Measurements from ENCODE around the gene CACUL1. TPM values are rescaled to one million over a fixed set of nuclear protein-coding genes. Genes with fewer than 3 reads are reported as not detected.

Gene CACUL1
- total RNA-seq, 6 experiments from 2014 or later = 15.5 to 26.4 (median 17.8) TPM

DNA sequence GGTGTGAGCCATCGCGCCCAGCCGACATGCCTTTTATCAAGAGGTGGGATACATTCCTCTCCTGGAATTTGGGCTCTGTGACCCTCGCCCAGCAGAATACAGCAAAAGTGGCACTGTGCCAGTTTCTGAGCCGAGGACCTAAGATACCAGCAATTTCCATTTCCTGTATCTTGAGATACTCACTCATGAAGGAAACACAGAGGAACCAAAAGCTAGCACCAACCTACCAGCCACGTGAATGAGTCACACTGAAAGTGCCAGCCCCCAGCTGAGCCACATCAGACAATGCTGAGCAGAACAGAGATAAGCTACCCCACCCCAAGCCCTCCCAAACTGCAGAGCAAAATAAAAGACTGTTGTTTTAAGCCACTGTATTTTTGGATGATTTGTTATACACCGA is 56.3 kb downstream of the CACUL1 start:
- TF ChIP-seq, protein P1, sequence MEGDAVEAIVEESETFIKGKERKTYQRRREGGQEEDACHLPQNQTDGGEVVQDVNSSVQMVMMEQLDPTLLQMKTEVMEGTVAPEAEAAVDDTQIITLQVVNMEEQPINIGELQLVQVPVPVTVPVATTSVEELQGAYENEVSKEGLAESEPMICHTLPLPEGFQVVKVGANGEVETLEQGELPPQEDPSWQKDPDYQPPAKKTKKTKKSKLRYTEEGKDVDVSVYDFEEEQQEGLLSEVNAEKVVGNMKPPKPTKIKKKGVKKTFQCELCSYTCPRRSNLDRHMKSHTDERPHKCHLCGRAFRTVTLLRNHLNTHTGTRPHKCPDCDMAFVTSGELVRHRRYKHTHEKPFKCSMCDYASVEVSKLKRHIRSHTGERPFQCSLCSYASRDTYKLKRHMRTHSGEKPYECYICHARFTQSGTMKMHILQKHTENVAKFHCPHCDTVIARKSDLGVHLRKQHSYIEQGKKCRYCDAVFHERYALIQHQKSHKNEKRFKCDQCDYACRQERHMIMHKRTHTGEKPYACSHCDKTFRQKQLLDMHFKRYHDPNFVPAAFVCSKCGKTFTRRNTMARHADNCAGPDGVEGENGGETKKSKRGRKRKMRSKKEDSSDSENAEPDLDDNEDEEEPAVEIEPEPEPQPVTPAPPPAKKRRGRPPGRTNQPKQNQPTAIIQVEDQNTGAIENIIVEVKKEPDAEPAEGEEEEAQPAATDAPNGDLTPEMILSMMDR (IDR thresholded peaks at IDR 0.05) = no peak
- TF ChIP-seq POLR2A (IDR thresholded peaks at IDR 0.05) = no peak
- ATAC-seq = peak in 3 of 4 donors; percentile 44 to 57 (median 49)
- no peak for DNase-seq
- Histone ChIP-seq H3K4me3 (no peak overlapping the region), H3K27ac (no peak overlapping the region), H3K9me3 (no peaks in the 10 kb centered on the region), H3K27me3 (no peaks in the 10 kb centered on the region), H3K36me3 (no peaks in the 10 kb centered on the region), H3K4me1 (peaks cover 0 to 5% (median 0%) of the 10 kb centered on the region in 4 donors)
- 43% methylated on average over 3 of the region's 7 CpGs for WGBS (ENCODE audit: insufficient coverage, low coverage, low lambda C conversion rate, missing lambda C conversion rate)
- intact Hi-C loops (cut with DNase I) = no loop called here

DNA sequence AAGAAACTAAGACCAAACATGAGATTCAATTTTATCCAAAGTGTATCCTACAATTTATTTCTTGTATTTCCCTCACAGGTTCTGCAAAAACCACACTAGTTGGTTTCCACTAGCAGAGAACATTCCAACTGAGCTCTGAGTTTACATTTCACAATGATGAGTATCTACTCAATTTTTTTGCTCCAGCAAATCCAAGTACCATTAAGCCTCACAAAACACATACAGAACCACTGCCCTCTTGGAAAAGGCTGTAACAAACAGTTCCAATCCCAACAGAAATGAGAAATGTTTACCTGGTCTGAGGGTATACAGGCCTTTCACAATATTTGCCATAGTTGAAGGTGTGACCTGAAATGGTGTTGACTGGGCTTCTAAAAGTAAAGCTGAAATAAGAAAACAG is 59.9 kb downstream of the CACUL1 start:
- peaks cover 0 to 5% (median 0%) of the 10 kb centered on the region in 4 donors for H3K4me1 ChIP-seq
- peaks cover 0 to 3% (median 0%) of the 10 kb centered on the region in 4 donors for H3K36me3 ChIP-seq
- DNase-seq (no peak), ATAC-seq (peak; percentile 61 to 83 (median 76))
- TF ChIP-seq, protein P1 (IDR thresholded peaks at IDR 0.05) = no peak
- TF ChIP-seq POLR2A (IDR thresholded peaks at IDR 0.05) = no peak
- intact Hi-C loops (cut with DNase I) = no loop called here
- no peaks in the 10 kb centered on the region for H3K27me3 ChIP-seq
- H3K9me3 ChIP-seq = no peaks in the 10 kb centered on the region
- no peak overlapping the region for H3K4me3 ChIP-seq
- no peak overlapping the region for H3K27ac ChIP-seq

DNA sequence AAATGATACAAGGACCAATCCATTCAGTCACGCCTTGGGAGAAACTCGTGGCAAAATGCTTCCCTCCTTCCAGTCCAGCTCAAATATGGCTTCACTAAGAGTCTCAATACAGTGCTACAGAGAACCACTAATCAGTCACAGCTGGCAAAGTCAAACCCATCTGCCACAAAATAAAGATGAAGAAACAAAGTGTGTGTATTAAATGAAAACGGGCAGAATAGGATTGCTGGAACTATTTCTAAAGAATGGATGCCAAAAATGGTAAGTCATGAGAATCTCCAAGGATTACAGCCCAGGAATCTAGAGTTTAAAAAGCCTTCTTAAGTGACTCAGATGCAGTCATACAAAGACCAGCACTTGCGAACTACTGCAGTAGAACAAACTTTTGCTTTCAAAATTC is 61.9 kb downstream of the CACUL1 start:
- TF ChIP-seq POLR2A (IDR thresholded peaks at IDR 0.05) = no peak
- no peaks in the 10 kb centered on the region for H3K27me3 ChIP-seq
- no peak overlapping the region for H3K27ac ChIP-seq
- H3K36me3 ChIP-seq = peaks cover 0 to 5% (median 1%) of the 10 kb centered on the region in 4 donors
- intact Hi-C loops (cut with DNase I) = no loop called here
- ATAC-seq = no peak
- H3K4me1 ChIP-seq = peaks cover 0 to 5% (median 0%) of the 10 kb centered on the region in 4 donors
- DNase-seq = no peak
- WGBS (ENCODE audit: insufficient coverage, low coverage, low lambda C conversion rate, missing lambda C conversion rate) = 83% methylated on average over 4 of the region's 4 CpGs
- no peak overlapping the region for H3K4me3 ChIP-seq
- no peaks in the 10 kb centered on the region for H3K9me3 ChIP-seq

DNA sequence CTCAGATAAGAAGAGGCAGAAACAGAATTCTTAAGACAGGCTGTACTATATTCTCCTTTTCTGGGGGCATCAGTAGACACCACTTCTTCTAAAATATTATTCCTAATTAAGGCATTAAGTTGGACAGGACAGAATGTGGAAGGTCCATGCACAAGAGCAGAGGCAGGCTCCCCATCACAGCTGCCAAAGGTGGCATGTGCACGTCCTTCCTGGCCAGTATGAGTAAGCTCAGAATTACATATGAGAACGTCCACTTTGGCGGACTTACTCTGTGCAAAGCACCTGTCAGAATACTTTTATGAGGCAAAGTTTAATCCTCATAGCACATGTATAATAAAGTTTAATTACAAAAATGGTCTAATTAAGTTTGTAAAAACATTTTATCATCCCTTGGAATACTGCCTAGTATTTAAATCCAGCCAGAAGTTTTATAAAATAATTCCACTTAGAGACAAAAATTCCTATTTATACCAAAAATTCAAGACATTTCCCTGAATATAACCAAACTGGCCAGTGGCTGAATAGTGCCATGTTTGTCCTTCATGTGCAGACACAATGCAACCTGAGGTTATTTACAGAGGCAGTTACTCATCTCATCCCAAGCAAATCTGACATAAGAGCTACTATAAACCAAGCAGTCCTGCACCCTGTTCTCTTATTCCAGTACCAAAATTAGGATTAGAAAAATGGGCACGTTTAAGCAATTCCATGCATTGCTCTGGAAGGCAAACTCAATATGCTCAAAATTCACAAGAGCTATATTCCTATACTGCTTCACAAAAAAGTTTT is 65.5 kb downstream of the CACUL1 start:
- H3K9me3 ChIP-seq = no peaks in the 10 kb centered on the region
- ATAC-seq (no peak), DNase-seq (no peak)
- no peak overlapping the region for H3K27ac ChIP-seq
- H3K36me3 ChIP-seq = peaks cover 0 to 29% (median 11%) of the 10 kb centered on the region in 4 donors
- intact Hi-C loops (cut with DNase I) = no loop called here
- 90% methylated on average over 4 of the region's 4 CpGs for WGBS (ENCODE audit: insufficient coverage, low coverage, low lambda C conversion rate, missing lambda C conversion rate)
- H3K27me3 ChIP-seq = no peaks in the 10 kb centered on the region
- H3K4me3 ChIP-seq = no peak overlapping the region
- no peak for TF ChIP-seq POLR2A (IDR thresholded peaks at IDR 0.05)
- TF ChIP-seq, protein P1 (IDR thresholded peaks at IDR 0.05) = no peak
- H3K4me1 ChIP-seq = no peaks in the 10 kb centered on the region

DNA sequence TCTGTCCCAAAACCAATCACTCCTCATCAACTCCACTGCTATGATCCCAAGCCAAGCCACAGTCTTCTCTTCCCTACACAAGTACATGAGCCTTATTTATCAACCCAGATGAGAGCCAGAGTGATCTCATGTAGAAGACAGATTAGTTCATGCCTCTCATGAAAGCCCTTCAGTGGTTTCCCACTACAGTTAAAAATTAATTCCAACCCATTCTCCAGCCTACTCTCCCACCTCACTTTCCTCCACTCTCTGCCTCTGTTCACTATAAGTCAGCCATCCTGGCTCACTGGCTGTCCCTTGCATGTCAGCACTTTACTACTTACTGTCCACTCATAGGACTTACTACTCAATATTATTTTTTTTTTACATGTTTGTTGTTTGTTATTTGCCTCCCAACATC is 67.3 kb downstream of the CACUL1 start:
- Histone ChIP-seq H3K27ac (no peak overlapping the region), H3K9me3 (no peaks in the 10 kb centered on the region), H3K36me3 (peaks cover 0 to 29% (median 13%) of the 10 kb centered on the region in 4 donors), H3K4me3 (no peak overlapping the region), H3K27me3 (no peaks in the 10 kb centered on the region), H3K4me1 (no peaks in the 10 kb centered on the region)
- TF ChIP-seq POLR2A (IDR thresholded peaks at IDR 0.05) = no peak
- TF ChIP-seq, protein P1 (IDR thresholded peaks at IDR 0.05) = no peak
- intact Hi-C loops (cut with DNase I) = no loop called here
- ATAC-seq = no peak
- no peak for DNase-seq
